Liver (tissue), 9 donors: Measurements from ENCODE around the gene PRKCH. TPM values are rescaled to one million over a fixed set of nuclear protein-coding genes. Genes with fewer than 3 reads are reported as not detected.
"Not testable (repeated sequence)": the region's sequence is repeated elsewhere in the genome, so short reads cannot be mapped to it uniquely, and the experiment has no call there.

Experiments used
- DNase-seq: peaks from one replicate; pipeline ENCODE4 v3.0.0-alpha.2; 2017; ENCODE audit warnings: low spot score
- H3K27ac ChIP-seq, 2 donors: one replicate each; pipeline ENCODE4 v1.7.0; 2013; ENCODE audit warnings: inconsistent platforms in 2 of 2, low read length in 2 of 2, control low read depth in 1 of 2, low read depth in 1 of 2, mild to moderate bottlenecking in 1 of 2
- H3K27me3 ChIP-seq, 4 donors: one replicate each; pipeline versions ENCODE4 v1.6.1 to v1.7.0; 2013; ENCODE audit warnings: low read length in 3 of 4, inconsistent platforms in 1 of 4, mild to moderate bottlenecking in 1 of 4, moderate library complexity in 1 of 4; ENCODE audit not compliant: control insufficient read depth in 4 of 4, insufficient read depth in 4 of 4
- H3K36me3 ChIP-seq, 4 donors: one replicate each; pipeline versions ENCODE4 v1.6.1 to v1.7.0; 2013; ENCODE audit warnings: low read length in 3 of 4, mild to moderate bottlenecking in 3 of 4, low read depth in 1 of 4, moderate library complexity in 1 of 4; ENCODE audit not compliant: control insufficient read depth in 4 of 4, insufficient read depth in 3 of 4
- H3K4me1 ChIP-seq, 4 donors: one replicate each; pipeline versions ENCODE4 v1.6.1 to v1.7.0; 2013; ENCODE audit warnings: low read length in 3 of 4, mild to moderate bottlenecking in 3 of 4, moderate library complexity in 1 of 4; ENCODE audit not compliant: control insufficient read depth in 4 of 4, insufficient read depth in 4 of 4
- H3K4me3 ChIP-seq, 3 donors: one replicate each; pipeline versions ENCODE4 v1.6.1 to v1.7.0; 2013; ENCODE audit warnings: low read length in 3 of 3, control low read depth in 1 of 3, low read depth in 1 of 3, mild to moderate bottlenecking in 1 of 3
- H3K9ac ChIP-seq, 2 donors: one replicate each; pipeline ENCODE4 v1.7.0; 2013; ENCODE audit warnings: low read length in 2 of 2, mild to moderate bottlenecking in 2 of 2, moderate library complexity in 2 of 2, control low read depth in 1 of 2, low read depth in 1 of 2
- H3K9me3 ChIP-seq, 4 donors: one replicate each; pipeline versions ENCODE4 v1.6.1 to v1.7.0; 2013; ENCODE audit warnings: low read length in 3 of 4; ENCODE audit not compliant: control insufficient read depth in 4 of 4
- FOXA1 ChIP-seq: IDR thresholded peaks from 2 replicates; pipeline ENCODE4 v1.6.1; 2016; ENCODE audit warnings: antibody characterized with exemption
- GABPA ChIP-seq, 2 donors: IDR thresholded peaks in 1 of 2; conservative IDR thresholded peaks in 1 of 2; 2 replicates each; pipeline ENCODE4 v1.6.1; 2016; ENCODE audit warnings: antibody characterized with exemption in 2 of 2, mild to moderate bottlenecking in 1 of 2, moderate library complexity in 1 of 2
- HNF4A ChIP-seq, 2 donors: conservative IDR thresholded peaks; 2 replicates each; pipeline ENCODE4 v1.6.1; 2016; ENCODE audit warnings: antibody characterized with exemption in 2 of 2, mild to moderate bottlenecking in 2 of 2
- JUND ChIP-seq, 2 donors: IDR thresholded peaks; 2 replicates each; pipeline ENCODE4 v1.6.1; 2016; ENCODE audit warnings: antibody characterized with exemption in 2 of 2
- MAX ChIP-seq: IDR thresholded peaks from 2 replicates; pipeline ENCODE4 v1.6.1; 2016; ENCODE audit warnings: antibody characterized with exemption
- NR2F2 ChIP-seq: IDR thresholded peaks from 2 replicates; pipeline ENCODE4 v1.6.1; 2016; ENCODE audit warnings: antibody characterized with exemption
- RAD21 ChIP-seq, 2 donors: IDR thresholded peaks; 2 replicates each; pipeline ENCODE4 v1.6.1; 2016; ENCODE audit warnings: antibody characterized with exemption in 2 of 2, mild to moderate bottlenecking in 2 of 2
- RXRA ChIP-seq, 2 donors: IDR thresholded peaks; 2 replicates each; pipeline ENCODE4 v1.6.1; 2017 to 2018; ENCODE audit warnings: antibody characterized with exemption in 2 of 2, mild to moderate bottlenecking in 1 of 2
- SP1 ChIP-seq: IDR thresholded peaks from 2 replicates; pipeline ENCODE4 v1.6.1; 2018; ENCODE audit warnings: antibody characterized with exemption, mild to moderate bottlenecking
- TAF1 ChIP-seq: conservative IDR thresholded peaks from 2 replicates; pipeline ENCODE4 v1.6.1; 2016; ENCODE audit warnings: antibody characterized with exemption, mild to moderate bottlenecking
- YY1 ChIP-seq: IDR thresholded peaks from 2 replicates; pipeline ENCODE4 v1.6.1; 2016; ENCODE audit warnings: antibody characterized with exemption, mild to moderate bottlenecking
- WGBS: extraction: QIAGEN DNeasy Blood & Tissue Kit; methylation state at CpG from one replicate; pipeline ENCODE4 v1.1.7; 2013; 5-methylcytosine and 5-hydroxymethylcytosine counted together
- polyA plus RNA-seq, 2 donors: library from polyadenylated mRNA; stranded (reverse) in 1 of 2; unstranded in 1 of 2; fragments of 200-250 nt in 1 of 2; fragments of >200 nt in 1 of 2; fragmentation: Nextera tagmentation in 1 of 2; extraction: Ambion mirVana in 1 of 2; gene quantifications; one replicate each; pipeline versions ENCODE4 v1.2.1 to v1.2.3, GENCODE V29; 2013 to 2015
- total RNA-seq, 2 donors: library from RNA; depleted of rRNA; stranded (reverse); fragments of >200 nt; gene quantifications; one replicate each; pipeline ENCODE4 v1.2.3, GENCODE V29; 2014
- TF ChIP-seq, protein P1 (sequence below): IDR thresholded peaks from 2 replicates; pipeline ENCODE4 v1.6.1; 2016; ENCODE audit warnings: antibody characterized with exemption
- TF ChIP-seq, protein P2 (sequence below): IDR thresholded peaks from 2 replicates; pipeline ENCODE4 v1.6.1; 2016; ENCODE audit warnings: antibody characterized with exemption, mild to moderate bottlenecking
- TF ChIP-seq, protein P3 (sequence below): IDR thresholded peaks from 2 replicates; pipeline ENCODE4 v1.6.1; 2016; ENCODE audit warnings: antibody characterized with exemption
- donor health status: healthy.
- donor health status: healthy.
- donor health status: healthy.
- donor health status: healthy.
- donor health status: healthy.

The PRKCH gene
- total and polyA plus RNA-seq, 4 donors = 3.9 to 13.7 (median 7.0) TPM

DNA sequence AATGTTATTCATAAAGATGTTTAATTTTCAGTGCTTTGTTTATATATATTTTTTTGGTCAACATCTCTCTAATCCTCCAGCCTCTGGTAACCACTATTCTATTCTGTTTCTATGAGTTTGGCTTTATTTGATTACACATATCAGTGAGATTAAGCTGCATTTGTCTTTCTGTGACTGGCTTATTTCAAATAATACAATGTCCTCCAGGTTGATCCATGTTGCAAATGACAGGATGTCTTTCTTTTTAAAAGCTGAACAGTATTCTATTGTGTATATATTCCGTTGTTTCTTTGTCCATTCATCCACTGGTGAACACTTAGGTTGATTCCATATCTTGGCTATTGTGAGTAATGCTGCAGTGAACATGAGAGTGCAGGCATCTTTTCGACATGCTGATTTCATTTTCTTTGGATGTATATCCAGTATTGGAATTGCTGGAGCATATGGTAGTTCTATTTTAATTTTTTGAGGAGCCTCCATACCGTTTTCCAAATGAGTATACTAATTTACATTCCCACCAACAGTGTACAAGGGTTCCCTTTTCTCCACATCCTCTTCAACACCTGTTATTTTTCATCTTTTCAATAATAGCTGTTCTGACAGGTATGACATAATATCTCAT, 142.4 kb downstream of the PRKCH start:
- H3K27ac ChIP-seq = no peak overlapping the region
- 85% methylated on average over 3 of the region's 3 CpGs for WGBS
- H3K9ac ChIP-seq = no peak overlapping the region
- H3K4me3 ChIP-seq = no peak overlapping the region
- peaks cover 0 to 2% (median 0%) of the 10 kb centered on the region in 4 donors for H3K36me3 ChIP-seq
- DNase-seq = no peak
- TF ChIP-seq MAX = no peak
- no peak for TF ChIP-seq GABPA (IDR thresholded peaks at IDR 0.05 in 1 of 2, conservative IDR thresholded peaks at IDR 0.05 in 1 of 2)
- no peak for TF ChIP-seq SP1
- TF ChIP-seq, protein P1, sequence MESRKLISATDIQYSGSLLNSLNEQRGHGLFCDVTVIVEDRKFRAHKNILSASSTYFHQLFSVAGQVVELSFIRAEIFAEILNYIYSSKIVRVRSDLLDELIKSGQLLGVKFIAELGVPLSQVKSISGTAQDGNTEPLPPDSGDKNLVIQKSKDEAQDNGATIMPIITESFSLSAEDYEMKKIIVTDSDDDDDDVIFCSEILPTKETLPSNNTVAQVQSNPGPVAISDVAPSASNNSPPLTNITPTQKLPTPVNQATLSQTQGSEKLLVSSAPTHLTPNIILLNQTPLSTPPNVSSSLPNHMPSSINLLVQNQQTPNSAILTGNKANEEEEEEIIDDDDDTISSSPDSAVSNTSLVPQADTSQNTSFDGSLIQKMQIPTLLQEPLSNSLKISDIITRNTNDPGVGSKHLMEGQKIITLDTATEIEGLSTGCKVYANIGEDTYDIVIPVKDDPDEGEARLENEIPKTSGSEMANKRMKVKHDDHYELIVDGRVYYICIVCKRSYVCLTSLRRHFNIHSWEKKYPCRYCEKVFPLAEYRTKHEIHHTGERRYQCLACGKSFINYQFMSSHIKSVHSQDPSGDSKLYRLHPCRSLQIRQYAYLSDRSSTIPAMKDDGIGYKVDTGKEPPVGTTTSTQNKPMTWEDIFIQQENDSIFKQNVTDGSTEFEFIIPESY = no peak
- TF ChIP-seq JUND (IDR thresholded peaks at IDR 0.05) = no peak
- no peak for TF ChIP-seq FOXA1
- TF ChIP-seq HNF4A (conservative IDR thresholded peaks at IDR 0.05) = no peak
- no peak for TF ChIP-seq RAD21 (IDR thresholded peaks at IDR 0.05)
- TF ChIP-seq YY1 = no peak
- TF ChIP-seq RXRA (IDR thresholded peaks at IDR 0.05) = no peak
- TF ChIP-seq, protein P2, sequence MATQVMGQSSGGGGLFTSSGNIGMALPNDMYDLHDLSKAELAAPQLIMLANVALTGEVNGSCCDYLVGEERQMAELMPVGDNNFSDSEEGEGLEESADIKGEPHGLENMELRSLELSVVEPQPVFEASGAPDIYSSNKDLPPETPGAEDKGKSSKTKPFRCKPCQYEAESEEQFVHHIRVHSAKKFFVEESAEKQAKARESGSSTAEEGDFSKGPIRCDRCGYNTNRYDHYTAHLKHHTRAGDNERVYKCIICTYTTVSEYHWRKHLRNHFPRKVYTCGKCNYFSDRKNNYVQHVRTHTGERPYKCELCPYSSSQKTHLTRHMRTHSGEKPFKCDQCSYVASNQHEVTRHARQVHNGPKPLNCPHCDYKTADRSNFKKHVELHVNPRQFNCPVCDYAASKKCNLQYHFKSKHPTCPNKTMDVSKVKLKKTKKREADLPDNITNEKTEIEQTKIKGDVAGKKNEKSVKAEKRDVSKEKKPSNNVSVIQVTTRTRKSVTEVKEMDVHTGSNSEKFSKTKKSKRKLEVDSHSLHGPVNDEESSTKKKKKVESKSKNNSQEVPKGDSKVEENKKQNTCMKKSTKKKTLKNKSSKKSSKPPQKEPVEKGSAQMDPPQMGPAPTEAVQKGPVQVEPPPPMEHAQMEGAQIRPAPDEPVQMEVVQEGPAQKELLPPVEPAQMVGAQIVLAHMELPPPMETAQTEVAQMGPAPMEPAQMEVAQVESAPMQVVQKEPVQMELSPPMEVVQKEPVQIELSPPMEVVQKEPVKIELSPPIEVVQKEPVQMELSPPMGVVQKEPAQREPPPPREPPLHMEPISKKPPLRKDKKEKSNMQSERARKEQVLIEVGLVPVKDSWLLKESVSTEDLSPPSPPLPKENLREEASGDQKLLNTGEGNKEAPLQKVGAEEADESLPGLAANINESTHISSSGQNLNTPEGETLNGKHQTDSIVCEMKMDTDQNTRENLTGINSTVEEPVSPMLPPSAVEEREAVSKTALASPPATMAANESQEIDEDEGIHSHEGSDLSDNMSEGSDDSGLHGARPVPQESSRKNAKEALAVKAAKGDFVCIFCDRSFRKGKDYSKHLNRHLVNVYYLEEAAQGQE = no peak
- TF ChIP-seq, protein P3, sequence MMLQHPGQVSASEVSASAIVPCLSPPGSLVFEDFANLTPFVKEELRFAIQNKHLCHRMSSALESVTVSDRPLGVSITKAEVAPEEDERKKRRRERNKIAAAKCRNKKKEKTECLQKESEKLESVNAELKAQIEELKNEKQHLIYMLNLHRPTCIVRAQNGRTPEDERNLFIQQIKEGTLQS = no peak
- TF ChIP-seq TAF1 = no peak
- no peak for TF ChIP-seq NR2F2
- H3K9me3 ChIP-seq = no peaks in the 10 kb centered on the region
- no peaks in the 10 kb centered on the region for H3K27me3 ChIP-seq
- no peaks in the 10 kb centered on the region for H3K4me1 ChIP-seq

DNA sequence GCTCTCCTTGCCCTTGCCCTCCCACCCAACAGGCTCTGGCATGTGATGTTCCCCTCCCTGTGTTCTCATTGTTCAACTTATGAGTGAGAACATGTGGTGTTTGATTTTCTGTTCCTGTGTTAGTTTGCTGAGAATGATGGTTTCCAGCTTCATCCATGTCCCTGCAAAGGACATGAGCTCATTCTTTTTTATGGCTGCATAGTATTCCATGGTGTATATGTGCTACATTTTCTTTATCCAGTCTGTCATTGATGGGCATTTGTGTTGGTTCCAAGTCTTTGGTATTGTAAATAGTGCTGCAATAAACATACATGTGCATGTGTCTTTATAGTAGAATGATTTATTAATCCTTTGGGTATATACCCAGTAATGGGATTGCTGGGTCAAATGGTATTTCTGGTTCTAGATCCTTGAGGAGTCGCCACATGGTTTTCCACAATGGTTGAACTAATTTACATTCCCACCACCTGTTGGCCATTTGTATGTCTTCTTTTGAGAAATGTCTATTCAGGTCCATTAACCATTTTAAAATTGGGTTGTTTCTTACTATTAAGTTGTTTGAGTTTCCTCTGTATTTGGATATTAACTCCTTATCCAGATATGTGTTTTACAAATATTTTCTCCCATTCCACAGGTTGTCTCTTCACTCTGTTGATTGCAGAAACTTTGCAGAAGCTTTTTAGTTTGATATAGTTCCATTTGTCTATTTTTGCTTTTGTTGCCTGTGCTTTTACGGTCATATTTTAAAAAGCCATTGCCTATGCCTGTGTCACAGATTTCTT, 143.4 kb downstream of the PRKCH start:
- not testable (repeated sequence) for H3K4me1 ChIP-seq, H3K9ac ChIP-seq, H3K27me3 ChIP-seq, H3K9me3 ChIP-seq, H3K36me3 ChIP-seq, H3K27ac ChIP-seq, DNase-seq, H3K4me3 ChIP-seq
- WGBS = 97% methylated on average over 2 of the region's 2 CpGs
